SK-N-SH treated with all-trans-retinoic acid at 6 μM for 48 hours (cell line): ENCODE results near the gene WDR18.
A peak's percentile ranks its signal among the peaks of the same experiment; 100 is the strongest.

Experiments
- ATAC-seq: fragments of 200-7000 bp; cut with Tn5 transposase; 3 replicates; pipeline ENCODE4 v1.9.1; 2020; ENCODE audit warnings: mild to moderate bottlenecking, moderate library complexity
- CREB5 ChIP-seq: fragments of 250-450 bp; sonication (Bioruptor Pico); IDR thresholded peaks from 2 replicates; pipeline ENCODE4 v1.5.1; 2020; ENCODE audit warnings: low read depth, mild to moderate bottlenecking, moderate library complexity
- CSDC2 ChIP-seq: fragments of 250-450 bp; sonication (Bioruptor Pico); IDR thresholded peaks from 2 replicates; pipeline ENCODE4 v1.5.0; 2020; ENCODE audit warnings: mild to moderate bottlenecking, moderate library complexity
- ESRRG ChIP-seq: fragments of 250-450 bp; sonication (Bioruptor Pico); IDR thresholded peaks from 2 replicates; pipeline ENCODE4 v1.6.1; 2021; ENCODE audit warnings: mild to moderate bottlenecking
- GLIS3 ChIP-seq: fragments of 250-450 bp; sonication (Bioruptor Pico); IDR thresholded peaks from 2 replicates; pipeline ENCODE4 v1.5.0; 2020; ENCODE audit warnings: mild to moderate bottlenecking, moderate library complexity
- ISL1 ChIP-seq: fragments of 250-450 bp; sonication (Bioruptor Pico); IDR thresholded peaks from 2 replicates; pipeline ENCODE4 v2.1.2; 2022; ENCODE audit warnings: mild to moderate bottlenecking, moderate library complexity
- PPARA ChIP-seq: fragments of 250-450 bp; sonication (Bioruptor Pico); IDR thresholded peaks from 2 replicates; pipeline ENCODE4 v1.5.0; 2020; ENCODE audit warnings: mild to moderate bottlenecking, borderline replicate concordance
- RARB ChIP-seq: fragments of 250-450 bp; sonication (Bioruptor Pico); IDR thresholded peaks from 2 replicates; pipeline ENCODE4 v1.8.0; 2021; ENCODE audit warnings: mild to moderate bottlenecking, moderate library complexity
- SNAI2 ChIP-seq: fragments of 250-450 bp; sonication (Bioruptor Pico); IDR thresholded peaks from 2 replicates; pipeline ENCODE4 v1.5.0; 2020; ENCODE audit warnings: mild to moderate bottlenecking, moderate library complexity
- TCF4 ChIP-seq: fragments of 250-450 bp; sonication (Bioruptor Pico); IDR thresholded peaks from 2 replicates; pipeline ENCODE4 v1.8.0; 2021; ENCODE audit warnings: mild to moderate bottlenecking, moderate library complexity, borderline replicate concordance
- ZC3H10 ChIP-seq: fragments of 250-450 bp; sonication (Bioruptor Pico); IDR thresholded peaks from 2 replicates; pipeline ENCODE4 v1.5.1; 2021; ENCODE audit warnings: mild to moderate bottlenecking, moderate library complexity
- ZFP3 ChIP-seq: fragments of 250-450 bp; sonication (Bioruptor Pico); IDR thresholded peaks from 2 replicates; pipeline ENCODE4 v1.5.0; 2020; ENCODE audit warnings: mild to moderate bottlenecking, moderate library complexity
- ZFP30 ChIP-seq: fragments of 450-650 bp; formaldehyde crosslinking; IDR thresholded peaks from 2 replicates; pipeline ENCODE4 v1.5.0; 2022; ENCODE audit warnings: mild to moderate bottlenecking, moderate library complexity
- ZNF70 ChIP-seq: fragments of 450-650 bp; formaldehyde crosslinking; IDR thresholded peaks from 2 replicates; pipeline ENCODE4 v1.5.0; 2020; ENCODE audit warnings: mild to moderate bottlenecking, moderate library complexity
- ZNF8 ChIP-seq: fragments of 450-650 bp; formaldehyde crosslinking; IDR thresholded peaks from 2 replicates; pipeline ENCODE4 v1.5.0; 2020; ENCODE audit warnings: mild to moderate bottlenecking, moderate library complexity
- TF ChIP-seq, protein P1 (sequence below): fragments of 250-450 bp; sonication (Bioruptor Pico); IDR thresholded peaks from 2 replicates; pipeline ENCODE4 v1.5.0; 2020; ENCODE audit warnings: mild to moderate bottlenecking, moderate library complexity
- TF ChIP-seq, protein P2 (sequence below): fragments of 250-450 bp; sonication (Bioruptor Pico); IDR thresholded peaks from 2 replicates; pipeline ENCODE4 v1.8.0; 2020; ENCODE audit warnings: mild to moderate bottlenecking, moderate library complexity, borderline replicate concordance
- TF ChIP-seq, protein P3 (sequence below): fragments of 250-450 bp; sonication (Bioruptor Pico); IDR thresholded peaks from 2 replicates; pipeline ENCODE4 v1.5.1; 2021; ENCODE audit warnings: mild to moderate bottlenecking, moderate library complexity

The WDR18 gene

GRCh38 chr19:1037621-1038064 lies 53.5 kb downstream of the WDR18 start:
- ATAC-seq, result no peak
- TF ChIP-seq RARB (CRISPR knock-in tag) (no peak), CREB5 (CRISPR knock-in tag) (no peak), ZFP30 (CRISPR knock-in tag) (no peak), ISL1 (CRISPR knock-in tag) (no peak), PPARA (CRISPR knock-in tag) (no peak), ESRRG (no peak), ZNF70 (no peak), GLIS3 (CRISPR knock-in tag) (no peak), ZNF8 (CRISPR knock-in tag) (no peak), CSDC2 (CRISPR knock-in tag) (no peak), TCF4 (no peak)
- TF ChIP-seq, protein P1, sequence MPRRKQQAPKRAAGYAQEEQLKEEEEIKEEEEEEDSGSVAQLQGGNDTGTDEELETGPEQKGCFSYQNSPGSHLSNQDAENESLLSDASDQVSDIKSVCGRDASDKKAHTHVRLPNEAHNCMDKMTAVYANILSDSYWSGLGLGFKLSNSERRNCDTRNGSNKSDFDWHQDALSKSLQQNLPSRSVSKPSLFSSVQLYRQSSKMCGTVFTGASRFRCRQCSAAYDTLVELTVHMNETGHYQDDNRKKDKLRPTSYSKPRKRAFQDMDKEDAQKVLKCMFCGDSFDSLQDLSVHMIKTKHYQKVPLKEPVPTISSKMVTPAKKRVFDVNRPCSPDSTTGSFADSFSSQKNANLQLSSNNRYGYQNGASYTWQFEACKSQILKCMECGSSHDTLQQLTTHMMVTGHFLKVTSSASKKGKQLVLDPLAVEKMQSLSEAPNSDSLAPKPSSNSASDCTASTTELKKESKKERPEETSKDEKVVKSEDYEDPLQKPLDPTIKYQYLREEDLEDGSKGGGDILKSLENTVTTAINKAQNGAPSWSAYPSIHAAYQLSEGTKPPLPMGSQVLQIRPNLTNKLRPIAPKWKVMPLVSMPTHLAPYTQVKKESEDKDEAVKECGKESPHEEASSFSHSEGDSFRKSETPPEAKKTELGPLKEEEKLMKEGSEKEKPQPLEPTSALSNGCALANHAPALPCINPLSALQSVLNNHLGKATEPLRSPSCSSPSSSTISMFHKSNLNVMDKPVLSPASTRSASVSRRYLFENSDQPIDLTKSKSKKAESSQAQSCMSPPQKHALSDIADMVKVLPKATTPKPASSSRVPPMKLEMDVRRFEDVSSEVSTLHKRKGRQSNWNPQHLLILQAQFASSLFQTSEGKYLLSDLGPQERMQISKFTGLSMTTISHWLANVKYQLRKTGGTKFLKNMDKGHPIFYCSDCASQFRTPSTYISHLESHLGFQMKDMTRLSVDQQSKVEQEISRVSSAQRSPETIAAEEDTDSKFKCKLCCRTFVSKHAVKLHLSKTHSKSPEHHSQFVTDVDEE (CRISPR knock-in tag), result no peak
- TF ChIP-seq, protein P2, sequence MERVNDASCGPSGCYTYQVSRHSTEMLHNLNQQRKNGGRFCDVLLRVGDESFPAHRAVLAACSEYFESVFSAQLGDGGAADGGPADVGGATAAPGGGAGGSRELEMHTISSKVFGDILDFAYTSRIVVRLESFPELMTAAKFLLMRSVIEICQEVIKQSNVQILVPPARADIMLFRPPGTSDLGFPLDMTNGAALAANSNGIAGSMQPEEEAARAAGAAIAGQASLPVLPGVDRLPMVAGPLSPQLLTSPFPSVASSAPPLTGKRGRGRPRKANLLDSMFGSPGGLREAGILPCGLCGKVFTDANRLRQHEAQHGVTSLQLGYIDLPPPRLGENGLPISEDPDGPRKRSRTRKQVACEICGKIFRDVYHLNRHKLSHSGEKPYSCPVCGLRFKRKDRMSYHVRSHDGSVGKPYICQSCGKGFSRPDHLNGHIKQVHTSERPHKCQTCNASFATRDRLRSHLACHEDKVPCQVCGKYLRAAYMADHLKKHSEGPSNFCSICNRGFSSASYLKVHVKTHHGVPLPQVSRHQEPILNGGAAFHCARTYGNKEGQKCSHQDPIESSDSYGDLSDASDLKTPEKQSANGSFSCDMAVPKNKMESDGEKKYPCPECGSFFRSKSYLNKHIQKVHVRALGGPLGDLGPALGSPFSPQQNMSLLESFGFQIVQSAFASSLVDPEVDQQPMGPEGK, result no peak
- TF ChIP-seq, protein P3, sequence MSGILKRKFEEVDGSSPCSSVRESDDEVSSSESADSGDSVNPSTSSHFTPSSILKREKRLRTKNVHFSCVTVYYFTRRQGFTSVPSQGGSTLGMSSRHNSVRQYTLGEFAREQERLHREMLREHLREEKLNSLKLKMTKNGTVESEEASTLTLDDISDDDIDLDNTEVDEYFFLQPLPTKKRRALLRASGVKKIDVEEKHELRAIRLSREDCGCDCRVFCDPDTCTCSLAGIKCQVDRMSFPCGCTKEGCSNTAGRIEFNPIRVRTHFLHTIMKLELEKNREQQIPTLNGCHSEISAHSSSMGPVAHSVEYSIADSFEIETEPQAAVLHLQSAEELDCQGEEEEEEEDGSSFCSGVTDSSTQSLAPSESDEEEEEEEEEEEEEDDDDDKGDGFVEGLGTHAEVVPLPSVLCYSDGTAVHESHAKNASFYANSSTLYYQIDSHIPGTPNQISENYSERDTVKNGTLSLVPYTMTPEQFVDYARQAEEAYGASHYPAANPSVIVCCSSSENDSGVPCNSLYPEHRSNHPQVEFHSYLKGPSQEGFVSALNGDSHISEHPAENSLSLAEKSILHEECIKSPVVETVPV (CRISPR knock-in tag), result no peak
- TF ChIP-seq, all 23 proteins: peak for 0

DNA sequence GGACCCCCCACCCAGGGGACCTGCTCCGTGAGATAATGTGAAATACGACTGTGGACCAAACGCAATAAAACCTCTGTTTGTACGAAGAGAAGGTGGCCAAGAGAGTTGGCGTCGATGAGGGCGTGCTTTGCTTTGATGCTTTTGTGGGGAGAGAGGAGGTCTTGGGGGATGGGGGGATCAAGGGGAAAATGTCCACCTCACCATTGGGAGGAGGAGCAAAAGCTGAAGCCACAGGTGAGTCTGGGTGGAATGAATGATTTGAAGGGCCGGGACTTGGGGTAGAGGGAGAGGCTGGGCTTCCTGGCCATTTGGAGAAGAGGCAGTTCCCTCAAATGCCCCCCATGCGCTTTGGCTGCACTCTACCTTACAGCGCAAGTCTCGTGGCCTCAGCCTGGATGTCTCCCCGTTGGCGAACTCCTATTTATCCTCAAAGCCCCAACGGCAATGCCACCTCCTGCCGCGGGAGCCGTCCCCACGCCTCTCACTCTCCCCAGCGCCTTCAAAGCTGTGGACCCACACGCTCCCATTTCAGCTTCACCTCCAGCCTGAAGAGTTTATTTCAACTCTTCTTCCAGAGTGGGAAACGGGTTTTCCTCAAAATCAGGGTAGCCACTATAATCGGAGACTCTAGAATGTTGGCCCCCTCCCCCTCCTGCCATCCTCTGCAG lies 55.0 kb downstream of the WDR18 start:
- TF ChIP-seq ZFP30 (CRISPR knock-in tag) (no peak), ZFP3 (CRISPR knock-in tag) (peak; percentile 100)
- TF ChIP-seq, all 23 proteins: peak for 1
- ATAC-seq, result peak; percentile 0; the same call in 2 of the 3 replicates

GRCh38 chr19:1039646-1040475 lies 55.7 kb downstream of the WDR18 start, which contains the start of gene ABCA7:
Gene ABCA7, plus strand, starts transcription at chr19:1040107. Its CDS starts 1,255 bp downstream, at chr19:1041362.
- ATAC-seq, result peak; percentile 83
- TF ChIP-seq, protein P3 (CRISPR knock-in tag), result 0 out of 2 replicates have a peak, but pooled peaks have one; percentile 23
- TF ChIP-seq GLIS3 (CRISPR knock-in tag) (peak; percentile 89), ZFP3 (CRISPR knock-in tag) (no peak), CREB5 (CRISPR knock-in tag) (no peak), SNAI2 (CRISPR knock-in tag) (no peak), ZC3H10 (CRISPR knock-in tag) (peak; percentile 84), ZNF8 (CRISPR knock-in tag) (no peak), RARB (CRISPR knock-in tag) (peak; percentile 81), CSDC2 (CRISPR knock-in tag) (peak; percentile 77; the same call in 1 of the 2 replicates)
- TF ChIP-seq, protein P2, result peak; percentile 83; the same call in 1 of the 2 replicates
- TF ChIP-seq, all 23 proteins: peak for 6
